Effector memory CD4-positive, alpha-beta T cell (primary cell): ENCODE data around the gene MPPE1.
"Not testable (repeated sequence)": the region's sequence is repeated elsewhere in the genome, so short reads cannot be mapped to it uniquely, and the experiment has no call there.

ENCODE experiments used
- DNase-seq, 3 donors: peaks; one replicate each; pipeline ENCODE4 v3.0.0-alpha.2; 2020
- H3K27ac ChIP-seq: 2 replicates; pipeline ENCODE4 v1.7.0; 2013; ENCODE audit warnings: mild to moderate bottlenecking, low read length, moderate library complexity; ENCODE audit not compliant: insufficient read depth, poor library complexity, severe bottlenecking
- H3K27me3 ChIP-seq: replicated peaks from 2 replicates; pipeline ENCODE4 v1.7.0; 2013; ENCODE audit warnings: mild to moderate bottlenecking, low read length; ENCODE audit not compliant: insufficient read depth, control insufficient read depth, poor library complexity, severe bottlenecking
- H3K36me3 ChIP-seq: 2 replicates; pipeline ENCODE4 v1.7.0; 2013; ENCODE audit warnings: mild to moderate bottlenecking, low read length, moderate library complexity; ENCODE audit not compliant: control insufficient read depth, insufficient read depth
- H3K4me1 ChIP-seq: 2 replicates; pipeline ENCODE4 v1.7.0; 2013; ENCODE audit warnings: low read length, mild to moderate bottlenecking; ENCODE audit not compliant: control insufficient read depth, insufficient read depth, poor library complexity, severe bottlenecking
- H3K4me3 ChIP-seq: 2 replicates; pipeline ENCODE4 v1.7.0; 2013; ENCODE audit warnings: low read length, low read depth, mild to moderate bottlenecking; ENCODE audit not compliant: insufficient read depth, poor library complexity, severe bottlenecking
- H3K9me3 ChIP-seq: 2 replicates; pipeline ENCODE4 v1.7.0; 2013; ENCODE audit warnings: mild to moderate bottlenecking, low read length, moderate library complexity; ENCODE audit not compliant: control insufficient read depth

The MPPE1 gene

GRCh38 chr18:11902522-11903292, 5.4 kb downstream of the MPPE1 start:
- Histone ChIP-seq H3K27me3 (no peaks in the 10 kb centered on the region), H3K9me3 (no peaks in the 10 kb centered on the region), H3K4me3 (no peak overlapping the region), H3K4me1 (peaks cover 6% of the 10 kb centered on the region), H3K27ac (no peak overlapping the region), H3K36me3 (peaks cover 22% of the 10 kb centered on the region)
- no peak for DNase-seq

DNA sequence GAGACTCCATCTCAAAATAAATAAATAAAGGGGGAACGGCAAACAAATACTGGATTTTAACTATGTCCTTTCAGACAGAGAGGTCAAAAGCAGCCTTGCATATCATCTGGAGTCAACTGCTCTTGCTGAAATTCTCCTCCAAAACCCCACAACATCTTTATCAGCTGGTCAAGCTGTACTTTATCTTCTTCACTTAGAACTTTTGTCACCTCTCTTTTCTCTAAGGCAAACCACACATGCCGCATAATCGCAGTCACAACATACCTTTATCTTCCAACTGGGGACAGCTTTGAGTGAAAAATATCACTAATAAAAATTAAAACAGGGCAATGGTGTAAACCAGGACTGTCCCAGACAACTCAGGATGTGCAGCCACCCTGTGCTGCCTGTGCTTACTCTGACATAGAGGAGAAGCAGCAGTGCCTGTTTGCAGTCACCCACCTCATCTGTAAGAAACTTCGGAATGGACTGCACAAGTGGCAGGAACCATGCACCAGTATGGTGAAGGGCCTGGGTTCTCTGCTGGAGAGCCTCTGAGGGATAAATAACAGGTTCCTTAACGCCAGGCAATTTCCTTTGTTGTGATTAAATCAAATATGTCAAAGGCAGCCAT, 6.2 kb downstream of the MPPE1 start:
- H3K27ac ChIP-seq = no peak overlapping the region
- H3K27me3 ChIP-seq = no peaks in the 10 kb centered on the region
- no peaks in the 10 kb centered on the region for H3K9me3 ChIP-seq
- no peaks in the 10 kb centered on the region for H3K4me1 ChIP-seq
- peaks cover 27% of the 10 kb centered on the region for H3K36me3 ChIP-seq
- DNase-seq = no peak
- no peak overlapping the region for H3K4me3 ChIP-seq

DNA sequence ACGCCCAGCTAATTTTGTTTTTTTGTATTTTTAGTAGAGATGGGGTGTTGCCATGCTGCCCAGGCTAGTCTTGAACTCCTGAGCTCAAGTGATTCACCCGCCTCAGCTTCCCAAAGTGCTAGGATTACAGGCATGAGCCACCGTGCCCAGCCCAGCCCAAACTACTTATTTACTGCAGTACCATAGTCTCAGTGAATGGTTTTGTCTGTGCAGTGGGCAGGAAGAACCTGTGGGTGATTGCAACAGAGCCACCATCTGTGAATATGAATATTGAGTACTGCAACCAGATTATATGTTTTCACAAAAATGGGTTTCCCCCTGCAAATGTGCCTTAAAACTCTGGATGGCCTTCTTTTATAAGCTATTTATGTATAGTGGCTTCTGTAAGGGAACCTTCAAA, 9.1 kb downstream of the MPPE1 start:
- no peak overlapping the region for H3K4me3 ChIP-seq
- H3K4me1 ChIP-seq = no peaks in the 10 kb centered on the region
- no peaks in the 10 kb centered on the region for H3K9me3 ChIP-seq
- H3K36me3 ChIP-seq = peaks cover 29% of the 10 kb centered on the region
- H3K27me3 ChIP-seq = no peaks in the 10 kb centered on the region
- H3K27ac ChIP-seq = no peak overlapping the region
- DNase-seq = no peak

DNA sequence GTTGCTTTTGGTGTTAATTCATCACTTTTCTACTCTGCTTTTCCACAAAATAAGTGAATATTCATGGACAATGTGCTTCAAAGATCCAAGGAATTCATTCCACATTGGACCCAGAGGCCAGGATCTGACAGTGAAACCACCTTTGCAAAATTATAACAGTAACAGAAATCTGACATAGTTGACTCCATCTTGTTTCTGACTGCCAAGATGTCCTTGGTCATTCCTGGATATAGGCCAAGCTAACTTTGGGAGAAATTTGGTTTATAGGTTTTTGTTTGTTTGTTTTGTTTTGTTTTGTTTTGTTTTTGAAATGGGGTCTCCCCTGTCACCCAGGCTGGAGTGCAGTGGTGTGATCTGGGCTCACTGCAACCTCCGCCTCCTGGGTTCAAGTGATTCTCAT, 10.3 kb downstream of the MPPE1 start:
- Histone ChIP-seq H3K4me1 (no peaks in the 10 kb centered on the region), H3K4me3 (no peak overlapping the region), H3K9me3 (no peaks in the 10 kb centered on the region), H3K36me3 (peaks cover 27% of the 10 kb centered on the region), H3K27me3 (no peaks in the 10 kb centered on the region), H3K27ac (no peak overlapping the region)
- DNase-seq = no peak

DNA sequence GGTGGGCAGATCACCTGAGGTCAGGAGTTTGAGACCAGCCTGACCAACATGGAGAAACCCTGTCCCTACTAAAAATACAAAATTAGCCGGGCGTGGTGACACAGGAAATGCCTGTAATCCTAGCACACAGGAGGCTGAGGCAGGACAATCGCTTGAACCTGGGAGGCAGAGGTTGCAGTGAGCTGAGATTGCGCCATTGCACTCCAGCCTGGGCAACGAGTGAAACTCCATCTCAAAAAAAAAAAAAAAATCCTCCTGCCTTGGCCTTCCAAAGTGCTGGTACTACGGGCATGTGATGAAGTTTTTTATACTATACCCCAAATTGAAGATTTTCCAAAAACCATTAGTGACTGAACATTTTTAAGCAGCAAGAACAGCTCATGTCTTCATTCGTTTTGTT, 15.7 kb downstream of the MPPE1 start:
- not testable (repeated sequence) for H3K27ac ChIP-seq, H3K4me3 ChIP-seq, H3K4me1 ChIP-seq, DNase-seq, H3K9me3 ChIP-seq, H3K27me3 ChIP-seq
- peaks cover 31% of the 10 kb centered on the region for H3K36me3 ChIP-seq

DNA sequence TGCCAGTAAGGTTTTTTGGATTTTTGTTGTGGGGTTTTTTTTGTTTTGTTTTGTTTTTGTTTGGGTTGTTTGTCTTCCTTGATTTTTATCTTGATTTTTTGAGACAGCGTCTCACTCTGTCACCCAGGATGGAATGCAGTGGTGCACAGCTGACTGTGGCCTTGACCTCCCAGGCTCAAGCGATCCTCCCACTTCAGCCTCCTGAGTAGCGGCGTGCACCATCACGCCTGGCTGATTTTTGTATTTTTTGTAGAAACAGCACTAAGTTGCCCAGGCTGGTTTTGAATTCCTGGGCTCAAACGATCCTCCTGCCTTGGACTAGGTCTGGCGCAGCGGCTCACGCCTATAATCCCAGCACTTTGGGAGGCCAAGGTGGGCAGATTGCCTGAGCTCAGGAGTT, 16.4 kb downstream of the MPPE1 start:
- no peaks in the 10 kb centered on the region for H3K4me1 ChIP-seq
- no peak overlapping the region for H3K4me3 ChIP-seq
- peaks cover 31% of the 10 kb centered on the region for H3K36me3 ChIP-seq
- H3K27me3 ChIP-seq = no peaks in the 10 kb centered on the region
- H3K27ac ChIP-seq = no peak overlapping the region
- no peak for DNase-seq
- H3K9me3 ChIP-seq = no peaks in the 10 kb centered on the region

- no peaks in the 10 kb centered on the region for H3K9me3 ChIP-seq
- DNase-seq = no peak
- no peak overlapping the region for H3K27ac ChIP-seq
- H3K4me3 ChIP-seq = no peak overlapping the region
- H3K27me3 ChIP-seq = no peaks in the 10 kb centered on the region
- no peaks in the 10 kb centered on the region for H3K4me1 ChIP-seq
- peaks cover 42% of the 10 kb centered on the region for H3K36me3 ChIP-seq
These were observed 18.8 kb downstream of the MPPE1 start for GRCh38 chr18:11889284-11889683.

DNA sequence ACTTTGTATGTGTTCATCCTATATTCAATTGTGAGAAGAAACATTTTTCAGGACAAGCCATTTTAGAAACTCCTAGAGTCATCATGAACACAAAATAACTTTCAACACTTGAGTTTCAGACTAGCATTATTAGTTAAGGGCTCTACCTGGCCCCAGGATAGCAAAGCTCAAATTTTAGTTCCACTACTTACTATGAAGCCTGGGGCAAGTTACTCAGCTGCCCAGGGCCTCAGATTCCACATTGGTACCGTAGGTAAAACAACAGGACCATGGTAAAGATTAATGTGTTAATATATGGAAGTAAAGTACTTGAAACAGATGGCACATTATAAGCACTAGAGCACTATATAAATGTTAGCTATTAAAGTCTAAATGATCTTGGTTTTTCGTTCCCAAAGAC, 19.4 kb downstream of the MPPE1 start:
- Histone ChIP-seq H3K4me3 (no peak overlapping the region), H3K27me3 (no peaks in the 10 kb centered on the region), H3K36me3 (peaks cover 47% of the 10 kb centered on the region), H3K27ac (no peak overlapping the region), H3K4me1 (no peaks in the 10 kb centered on the region), H3K9me3 (no peaks in the 10 kb centered on the region)
- DNase-seq = no peak

DNA sequence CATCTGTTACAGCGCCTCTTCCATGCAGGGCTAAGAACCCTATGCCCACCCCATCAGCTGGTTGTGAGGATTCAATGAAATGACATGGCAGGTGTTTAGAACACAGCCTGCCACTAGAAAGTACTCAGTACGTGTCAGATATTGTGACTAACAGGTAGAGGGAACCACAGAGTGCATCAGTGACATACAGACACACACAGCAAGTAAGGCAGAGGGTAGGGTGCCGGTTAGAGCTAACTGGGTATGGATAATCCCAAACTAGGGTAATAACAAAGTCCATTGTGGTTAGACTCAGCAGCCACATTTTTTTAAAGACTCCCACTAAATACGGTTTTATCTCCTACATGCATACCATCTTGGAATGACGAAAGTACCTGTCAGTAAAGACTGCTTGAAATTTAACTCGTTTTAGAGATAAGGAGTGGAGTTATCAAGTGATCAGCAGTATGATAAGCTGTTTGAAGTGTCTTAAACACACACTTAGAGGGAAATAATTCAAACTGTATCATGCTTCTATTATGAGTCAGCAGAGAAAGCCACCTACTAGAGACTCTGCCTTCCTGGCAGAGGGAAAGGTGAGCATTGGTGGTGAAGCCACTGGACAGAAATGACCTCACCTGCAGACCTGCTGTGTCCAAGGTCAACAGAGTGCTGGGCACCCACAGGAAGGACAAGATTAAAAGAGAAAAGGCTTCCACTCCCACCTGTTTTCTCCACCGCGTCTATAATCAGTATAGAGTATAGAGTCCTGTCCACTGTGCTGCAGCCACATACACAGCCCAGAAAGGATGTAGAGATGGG, 20.6 kb downstream of the MPPE1 start:
- no peaks in the 10 kb centered on the region for H3K9me3 ChIP-seq
- no peaks in the 10 kb centered on the region for H3K27me3 ChIP-seq
- H3K4me3 ChIP-seq = no peak overlapping the region
- no peak for DNase-seq
- peaks cover 47% of the 10 kb centered on the region for H3K36me3 ChIP-seq
- no peak overlapping the region for H3K27ac ChIP-seq
- H3K4me1 ChIP-seq = no peaks in the 10 kb centered on the region

DNA sequence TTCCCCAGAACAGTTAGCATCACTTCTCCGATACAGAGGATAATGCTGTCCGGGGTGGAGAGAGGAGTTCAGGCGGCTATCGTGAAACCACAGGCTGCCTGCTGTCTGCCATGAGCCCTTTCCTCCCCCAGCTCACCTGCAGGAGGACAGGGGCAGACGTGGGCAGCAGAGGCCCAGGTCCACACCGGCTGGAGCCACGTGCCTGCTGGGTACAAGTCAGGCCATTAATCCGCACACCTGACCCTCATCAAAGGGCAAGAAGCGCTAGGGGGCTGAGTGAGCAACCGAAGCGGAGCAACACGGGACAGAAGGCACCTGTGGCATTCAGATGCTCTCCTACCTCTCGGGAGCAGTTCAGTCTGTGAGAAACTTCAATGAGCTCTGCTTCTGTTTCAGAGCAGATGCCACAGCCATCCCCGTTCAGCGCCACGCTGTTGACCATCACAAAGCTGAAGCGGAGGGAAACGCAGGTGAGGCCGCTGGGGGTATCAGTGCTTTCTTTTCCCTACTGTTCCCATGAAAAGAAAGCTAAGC, 21.5 kb downstream of the MPPE1 start:
- Histone ChIP-seq H3K36me3 (peaks cover 47% of the 10 kb centered on the region), H3K4me3 (no peak overlapping the region), H3K27me3 (no peaks in the 10 kb centered on the region), H3K4me1 (no peaks in the 10 kb centered on the region), H3K9me3 (no peaks in the 10 kb centered on the region), H3K27ac (no peak overlapping the region)
- DNase-seq = no peak
